22Rv1 (cell line): ENCODE data around the gene IL31RA.
"Not testable (repeated sequence)": the region's sequence is repeated elsewhere in the genome, so short reads cannot be mapped to it uniquely, and the experiment has no call there.

Experiments used
- H3K27ac ChIP-seq: fragments of 450-650 bp; 2 replicates; pipeline ENCODE4 v1.5.1; 2017
- CTCF ChIP-seq: fragments of 450-650 bp; IDR thresholded peaks from 2 replicates; pipeline ENCODE4 v1.5.1; 2017; ENCODE audit warnings: mild to moderate bottlenecking
- ZFX ChIP-seq: fragments of 450-650 bp; IDR thresholded peaks from 2 replicates; pipeline ENCODE4 v1.6.1; 2017; ENCODE audit warnings: antibody characterized with exemption, borderline replicate concordance

Gene IL31RA

GRCh38 chr5:55932700-55933099 is 81.5 kb downstream of the IL31RA start:
- H3K27ac ChIP-seq, result no peak overlapping the region
- TF ChIP-seq CTCF, result no peak
- TF ChIP-seq ZFX, result no peak

GRCh38 chr5:55933377-55934114 is 82.4 kb downstream of the IL31RA start:
- H3K27ac ChIP-seq, result no peak overlapping the region
- TF ChIP-seq CTCF (no peak), ZFX (no peak)

DNA sequence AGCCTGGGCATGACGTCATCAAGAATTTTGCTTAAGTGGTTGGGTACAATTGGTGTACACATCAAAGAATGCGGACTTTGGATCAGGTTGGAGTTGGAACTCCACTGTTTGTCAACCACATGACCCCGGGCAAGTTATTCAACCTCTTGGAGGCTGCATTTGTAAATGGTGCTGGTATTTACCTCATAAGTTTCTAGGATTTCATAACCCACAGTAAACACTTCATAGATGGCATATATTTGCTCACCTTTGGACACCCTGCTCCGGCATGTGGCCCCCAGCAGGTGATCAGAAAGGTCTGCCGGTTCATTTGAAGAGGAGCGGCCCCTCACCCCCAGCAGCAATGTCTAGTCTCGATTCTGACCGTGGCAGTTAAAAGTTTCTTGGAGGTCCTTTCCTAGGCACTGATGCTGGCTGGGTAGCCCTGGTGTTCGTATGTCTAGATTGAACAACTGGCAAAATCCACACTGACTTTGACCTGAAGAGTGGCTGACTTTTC is 83.0 kb downstream of the IL31RA start:
- H3K27ac ChIP-seq, result no peak overlapping the region
- TF ChIP-seq CTCF (no peak), ZFX (no peak)

DNA sequence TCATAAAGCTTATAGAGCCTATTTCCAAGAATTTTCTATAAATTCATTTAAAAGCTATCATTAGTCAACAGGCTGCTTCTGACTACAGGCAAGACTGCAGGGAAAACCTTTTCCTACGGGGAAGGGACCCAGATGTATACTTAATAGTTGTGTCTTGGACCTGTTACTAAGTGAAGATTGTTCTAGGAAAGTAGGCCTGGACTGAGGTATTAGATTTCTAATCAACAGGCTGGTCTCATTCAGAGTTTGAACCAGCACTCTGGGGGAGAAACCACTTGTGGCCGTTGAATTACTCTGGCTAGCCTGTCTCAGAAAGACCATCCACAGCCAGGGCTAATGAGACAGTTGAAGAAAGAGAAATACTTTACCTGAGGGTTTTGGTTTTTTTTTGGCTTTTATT is 83.6 kb downstream of the IL31RA start:
- H3K27ac ChIP-seq, result no peak overlapping the region

DNA sequence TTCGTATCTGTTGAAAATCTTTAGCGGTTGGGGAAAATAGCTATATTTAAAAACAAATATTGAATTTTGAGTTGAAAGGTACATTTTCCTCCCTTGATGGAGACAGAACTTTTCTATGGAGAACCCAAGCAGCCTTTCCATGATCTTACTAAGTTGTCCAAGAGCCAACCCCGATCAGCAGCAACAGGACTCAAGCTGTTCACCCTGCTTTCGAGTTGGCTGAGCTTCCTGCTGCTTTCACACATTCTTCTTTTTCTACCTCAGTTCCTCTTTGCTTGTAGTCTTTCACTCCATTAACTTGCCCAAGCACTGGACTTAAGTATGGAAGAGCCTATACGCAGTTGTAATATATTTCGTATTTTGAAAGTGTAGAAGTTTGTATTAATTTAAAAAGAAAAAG is 84.2 kb downstream of the IL31RA start:
- no peak for TF ChIP-seq CTCF
- no peak for TF ChIP-seq ZFX
- H3K27ac ChIP-seq, result no peak overlapping the region

More for the DNA sequence above, 83.6 kb downstream of the IL31RA start:
- TF ChIP-seq CTCF, result no peak
- TF ChIP-seq ZFX, result no peak

DNA sequence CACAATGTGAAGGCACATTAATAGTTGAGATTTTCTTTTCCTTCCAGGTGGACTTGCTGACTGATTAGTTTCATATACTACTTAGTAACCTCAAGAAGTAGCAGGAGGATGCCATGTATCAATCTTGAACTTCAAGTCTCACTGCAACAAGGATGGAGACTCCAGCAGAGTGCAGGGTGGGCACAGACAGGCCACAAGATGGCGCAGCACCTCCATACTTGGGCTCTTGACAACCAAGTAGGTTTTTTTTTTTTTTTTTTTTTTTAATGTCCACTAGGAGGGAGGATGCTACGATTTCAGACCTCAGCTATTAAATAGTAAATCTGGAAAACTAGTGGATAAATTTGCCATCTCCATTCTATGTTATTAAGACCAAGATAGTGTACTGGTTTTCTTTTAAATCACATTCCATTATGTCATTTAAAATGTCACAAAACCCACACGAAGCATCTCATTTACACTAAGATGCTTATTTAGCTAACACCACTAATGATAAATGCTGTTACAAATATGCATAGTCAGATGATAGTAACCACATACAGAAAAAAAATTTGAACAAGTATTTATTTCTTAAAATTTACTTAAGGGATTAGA is 85.0 kb downstream of the IL31RA start:
- no peak overlapping the region for H3K27ac ChIP-seq
- TF ChIP-seq ZFX, result no peak
- TF ChIP-seq CTCF, result peak; percentile 93

DNA sequence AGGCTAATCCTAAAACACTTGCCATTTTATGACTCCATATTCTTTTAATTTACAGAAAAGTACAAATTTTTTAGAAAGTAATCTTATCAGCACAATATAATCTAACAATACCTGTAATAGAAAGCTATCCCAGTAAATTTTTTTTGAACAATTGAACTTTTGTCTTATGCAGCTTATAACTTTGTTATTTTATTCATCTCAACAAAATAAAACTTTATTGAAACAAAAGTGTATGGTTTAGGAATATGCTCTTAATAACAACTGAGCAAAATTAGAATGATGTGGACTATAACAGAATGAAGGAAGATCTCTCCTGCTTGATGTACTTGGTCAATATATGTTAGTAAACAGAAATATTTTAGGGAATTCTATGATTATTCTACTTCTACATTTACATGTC is 86.4 kb downstream of the IL31RA start:
- not testable (repeated sequence) for H3K27ac ChIP-seq

DNA sequence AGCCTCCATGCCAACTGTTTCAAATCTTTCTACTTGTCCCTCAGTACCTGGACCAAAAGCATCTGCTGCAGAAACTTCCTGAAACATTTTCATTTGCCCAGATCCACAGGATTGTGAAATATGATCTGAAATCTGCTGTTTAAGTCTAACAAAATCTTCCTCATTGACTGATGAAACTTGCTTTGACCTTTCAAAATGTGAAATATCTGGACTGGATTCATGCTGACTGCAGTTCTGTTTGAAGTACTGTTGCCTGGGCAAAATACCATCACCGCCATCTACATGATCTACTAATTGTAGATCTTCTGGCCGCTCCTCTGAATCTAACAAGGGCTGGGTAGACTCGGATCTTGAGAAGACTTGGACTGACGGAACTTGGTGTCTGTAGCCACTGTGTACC is 90.0 kb downstream of the IL31RA start:
- not testable (repeated sequence) for H3K27ac ChIP-seq
